ENCODE data around the gene ATP6V0C. TPM values are rescaled to one million over a fixed set of nuclear protein-coding genes. Genes with fewer than 3 reads are reported as not detected.
A peak's percentile ranks its signal among the peaks of the same experiment; 100 is the strongest.

ATP6V0C gene
- total and polyA plus RNA-seq, 2 of the 13 experiments (the other 11 are each of a cell fraction or from before 2014, with no cell fraction given) = 10.4 to 20.1 TPM

DNA sequence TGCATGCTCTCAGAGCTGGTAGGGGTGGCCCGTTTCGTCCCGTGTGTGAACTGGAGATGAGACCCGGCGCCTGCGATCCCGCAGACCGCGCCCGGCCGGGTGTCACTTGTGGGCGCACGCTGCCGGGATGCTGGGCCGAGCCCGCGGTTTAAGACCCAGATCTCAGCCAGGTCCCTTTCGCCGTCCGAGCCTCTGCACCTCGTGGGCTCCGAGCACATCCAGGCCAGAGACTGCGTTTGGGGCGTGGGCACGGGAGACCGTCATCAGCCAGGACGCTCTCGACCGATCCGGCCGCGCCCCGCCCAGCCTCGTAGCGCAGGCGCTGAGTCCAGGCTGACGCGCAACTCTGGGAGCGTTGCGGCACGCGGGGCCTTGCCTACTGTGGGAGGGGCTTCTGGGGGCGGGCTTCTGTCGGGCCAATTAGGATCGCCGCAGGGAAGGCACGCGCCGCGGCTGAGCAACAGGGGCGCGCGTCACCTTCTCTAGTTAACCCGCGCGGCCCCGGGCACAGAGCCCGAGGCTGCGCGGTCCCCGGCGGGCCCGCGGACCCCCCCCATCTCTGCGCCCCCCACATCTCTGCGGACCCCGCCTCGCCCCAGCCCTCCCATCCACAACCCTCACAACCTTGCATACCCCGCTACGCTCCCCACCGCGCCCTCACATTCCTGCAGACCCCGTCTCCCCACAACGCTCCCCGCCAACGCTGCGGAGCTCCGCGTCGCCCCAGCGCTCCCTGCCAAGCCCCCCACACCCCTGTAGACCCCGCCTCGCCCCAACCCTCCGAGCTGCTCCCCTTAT is 18.1 kb downstream of the ATP6V0C start (continued):
- TF ChIP-seq, protein P1, sequence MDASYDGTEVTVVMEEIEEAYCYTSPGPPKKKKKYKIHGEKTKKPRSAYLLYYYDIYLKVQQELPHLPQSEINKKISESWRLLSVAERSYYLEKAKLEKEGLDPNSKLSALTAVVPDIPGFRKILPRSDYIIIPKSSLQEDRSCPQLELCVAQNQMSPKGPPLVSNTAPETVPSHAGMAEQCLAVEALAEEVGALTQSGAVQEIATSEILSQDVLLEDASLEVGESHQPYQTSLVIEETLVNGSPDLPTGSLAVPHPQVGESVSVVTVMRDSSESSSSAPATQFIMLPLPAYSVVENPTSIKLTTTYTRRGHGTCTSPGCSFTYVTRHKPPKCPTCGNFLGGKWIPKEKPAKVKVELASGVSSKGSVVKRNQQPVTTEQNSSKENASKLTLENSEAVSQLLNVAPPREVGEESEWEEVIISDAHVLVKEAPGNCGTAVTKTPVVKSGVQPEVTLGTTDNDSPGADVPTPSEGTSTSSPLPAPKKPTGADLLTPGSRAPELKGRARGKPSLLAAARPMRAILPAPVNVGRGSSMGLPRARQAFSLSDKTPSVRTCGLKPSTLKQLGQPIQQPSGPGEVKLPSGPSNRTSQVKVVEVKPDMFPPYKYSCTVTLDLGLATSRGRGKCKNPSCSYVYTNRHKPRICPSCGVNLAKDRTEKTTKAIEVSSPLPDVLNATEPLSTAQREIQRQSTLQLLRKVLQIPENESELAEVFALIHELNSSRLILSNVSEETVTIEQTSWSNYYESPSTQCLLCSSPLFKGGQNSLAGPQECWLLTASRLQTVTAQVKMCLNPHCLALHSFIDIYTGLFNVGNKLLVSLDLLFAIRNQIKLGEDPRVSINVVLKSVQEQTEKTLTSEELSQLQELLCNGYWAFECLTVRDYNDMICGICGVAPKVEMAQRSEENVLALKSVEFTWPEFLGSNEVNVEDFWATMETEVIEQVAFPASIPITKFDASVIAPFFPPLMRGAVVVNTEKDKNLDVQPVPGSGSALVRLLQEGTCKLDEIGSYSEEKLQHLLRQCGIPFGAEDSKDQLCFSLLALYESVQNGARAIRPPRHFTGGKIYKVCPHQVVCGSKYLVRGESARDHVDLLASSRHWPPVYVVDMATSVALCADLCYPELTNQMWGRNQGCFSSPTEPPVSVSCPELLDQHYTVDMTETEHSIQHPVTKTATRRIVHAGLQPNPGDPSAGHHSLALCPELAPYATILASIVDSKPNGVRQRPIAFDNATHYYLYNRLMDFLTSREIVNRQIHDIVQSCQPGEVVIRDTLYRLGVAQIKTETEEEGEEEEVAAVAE (CRISPR knock-in tag; IDR thresholded peaks at IDR 0.05; ENCODE audit: borderline replicate concordance) = no peak
- TF ChIP-seq ZSCAN20 (CRISPR knock-in tag; IDR thresholded peaks at IDR 0.05; ENCODE audit: borderline replicate concordance) (no peak), ZNF780A (CRISPR knock-in tag; IDR thresholded peaks at IDR 0.05) (no peak), RBAK (CRISPR knock-in tag; IDR thresholded peaks at IDR 0.05) (no peak), ZNF749 (CRISPR knock-in tag; IDR thresholded peaks at IDR 0.05; ENCODE audit: borderline replicate concordance) (peak; percentile 95), MAF1 (CRISPR knock-in tag; IDR thresholded peaks at IDR 0.05; ENCODE audit: borderline replicate concordance) (no peak), ZSCAN9 (CRISPR knock-in tag; IDR thresholded peaks at IDR 0.05; ENCODE audit: borderline replicate concordance) (peak; percentile 21; the same call in 1 of the 2 replicates), ZSCAN22 (CRISPR knock-in tag; IDR thresholded peaks at IDR 0.05) (no peak), KLF15 (CRISPR knock-in tag; IDR thresholded peaks at IDR 0.05; ENCODE audit: borderline replicate concordance) (peak; percentile 83; the same call in 1 of the 2 replicates), HNRNPLL (IDR thresholded peaks at IDR 0.05; ENCODE audit: low read depth, low read length, poor library complexity, severe bottlenecking) (peak; percentile 74), MEF2D (CRISPR knock-in tag; IDR thresholded peaks at IDR 0.05) (peak; percentile 68; the same call in 1 of the 2 replicates), BRD4 (CRISPR knock-in tag; IDR thresholded peaks at IDR 0.05) (0 out of 2 replicates have a peak, but pooled peaks have one; percentile 23)
- TF ChIP-seq, protein P2, sequence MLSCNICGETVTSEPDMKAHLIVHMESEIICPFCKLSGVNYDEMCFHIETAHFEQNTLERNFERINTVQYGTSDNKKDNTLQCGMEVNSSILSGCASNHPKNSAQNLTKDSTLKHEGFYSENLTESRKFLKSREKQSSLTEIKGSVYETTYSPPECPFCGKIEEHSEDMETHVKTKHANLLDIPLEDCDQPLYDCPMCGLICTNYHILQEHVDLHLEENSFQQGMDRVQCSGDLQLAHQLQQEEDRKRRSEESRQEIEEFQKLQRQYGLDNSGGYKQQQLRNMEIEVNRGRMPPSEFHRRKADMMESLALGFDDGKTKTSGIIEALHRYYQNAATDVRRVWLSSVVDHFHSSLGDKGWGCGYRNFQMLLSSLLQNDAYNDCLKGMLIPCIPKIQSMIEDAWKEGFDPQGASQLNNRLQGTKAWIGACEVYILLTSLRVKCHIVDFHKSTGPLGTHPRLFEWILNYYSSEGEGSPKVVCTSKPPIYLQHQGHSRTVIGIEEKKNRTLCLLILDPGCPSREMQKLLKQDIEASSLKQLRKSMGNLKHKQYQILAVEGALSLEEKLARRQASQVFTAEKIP (CRISPR knock-in tag; IDR thresholded peaks at IDR 0.05; ENCODE audit: borderline replicate concordance) = no peak
- TF ChIP-seq, protein P3, sequence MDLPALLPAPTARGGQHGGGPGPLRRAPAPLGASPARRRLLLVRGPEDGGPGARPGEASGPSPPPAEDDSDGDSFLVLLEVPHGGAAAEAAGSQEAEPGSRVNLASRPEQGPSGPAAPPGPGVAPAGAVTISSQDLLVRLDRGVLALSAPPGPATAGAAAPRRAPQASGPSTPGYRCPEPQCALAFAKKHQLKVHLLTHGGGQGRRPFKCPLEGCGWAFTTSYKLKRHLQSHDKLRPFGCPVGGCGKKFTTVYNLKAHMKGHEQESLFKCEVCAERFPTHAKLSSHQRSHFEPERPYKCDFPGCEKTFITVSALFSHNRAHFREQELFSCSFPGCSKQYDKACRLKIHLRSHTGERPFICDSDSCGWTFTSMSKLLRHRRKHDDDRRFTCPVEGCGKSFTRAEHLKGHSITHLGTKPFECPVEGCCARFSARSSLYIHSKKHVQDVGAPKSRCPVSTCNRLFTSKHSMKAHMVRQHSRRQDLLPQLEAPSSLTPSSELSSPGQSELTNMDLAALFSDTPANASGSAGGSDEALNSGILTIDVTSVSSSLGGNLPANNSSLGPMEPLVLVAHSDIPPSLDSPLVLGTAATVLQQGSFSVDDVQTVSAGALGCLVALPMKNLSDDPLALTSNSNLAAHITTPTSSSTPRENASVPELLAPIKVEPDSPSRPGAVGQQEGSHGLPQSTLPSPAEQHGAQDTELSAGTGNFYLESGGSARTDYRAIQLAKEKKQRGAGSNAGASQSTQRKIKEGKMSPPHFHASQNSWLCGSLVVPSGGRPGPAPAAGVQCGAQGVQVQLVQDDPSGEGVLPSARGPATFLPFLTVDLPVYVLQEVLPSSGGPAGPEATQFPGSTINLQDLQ (CRISPR knock-in tag; IDR thresholded peaks at IDR 0.05) = no peak; the same call in 1 of the 2 replicates
- TF ChIP-seq, protein P4, sequence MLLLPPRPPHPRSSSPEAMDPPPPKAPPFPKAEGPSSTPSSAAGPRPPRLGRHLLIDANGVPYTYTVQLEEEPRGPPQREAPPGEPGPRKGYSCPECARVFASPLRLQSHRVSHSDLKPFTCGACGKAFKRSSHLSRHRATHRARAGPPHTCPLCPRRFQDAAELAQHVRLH (CRISPR knock-in tag; IDR thresholded peaks at IDR 0.05; ENCODE audit: borderline replicate concordance, low read depth) = peak; percentile 90
- TF ChIP-seq, protein P5, sequence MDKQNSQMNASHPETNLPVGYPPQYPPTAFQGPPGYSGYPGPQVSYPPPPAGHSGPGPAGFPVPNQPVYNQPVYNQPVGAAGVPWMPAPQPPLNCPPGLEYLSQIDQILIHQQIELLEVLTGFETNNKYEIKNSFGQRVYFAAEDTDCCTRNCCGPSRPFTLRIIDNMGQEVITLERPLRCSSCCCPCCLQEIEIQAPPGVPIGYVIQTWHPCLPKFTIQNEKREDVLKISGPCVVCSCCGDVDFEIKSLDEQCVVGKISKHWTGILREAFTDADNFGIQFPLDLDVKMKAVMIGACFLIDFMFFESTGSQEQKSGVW (CRISPR knock-in tag; IDR thresholded peaks at IDR 0.05; ENCODE audit: borderline replicate concordance) = no peak
